Right atrium auricular region (tissue), 2 donors: ENCODE data around the gene GRIN2D. TPM values are rescaled to one million over a fixed set of nuclear protein-coding genes. Genes with fewer than 3 reads are reported as not detected.

Experiments used
- DNase-seq: peaks from one replicate; pipeline ENCODE4 v3.0.0-alpha.2; 2019; ENCODE audit warnings: low spot score
- H3K27ac ChIP-seq, 2 donors: fragments of 200-600 bp; sonication (generic); 1 replicate in 1 of 2; 2 replicates in 1 of 2; pipeline ENCODE4 v1.5.1; 2016 to 2019
- H3K27me3 ChIP-seq, 2 donors: fragments of 200-600 bp; sonication (generic); one replicate each; pipeline versions ENCODE4 v1.5.1 to v1.6.0; 2017 to 2019
- H3K36me3 ChIP-seq: fragments of 200-600 bp; sonication (generic); one replicate; pipeline ENCODE4 v1.5.1; 2016
- H3K4me1 ChIP-seq, 2 donors: fragments of 200-600 bp; sonication (generic); one replicate each; pipeline versions ENCODE4 v1.5.1 to v1.6.0; 2017 to 2019
- H3K4me3 ChIP-seq, 2 donors: fragments of 200-600 bp; sonication (generic); 1 replicate in 1 of 2; 2 replicates in 1 of 2; pipeline ENCODE4 v1.5.1; 2017 to 2019; ENCODE audit warnings: mild to moderate bottlenecking in 1 of 2, moderate library complexity in 1 of 2
- H3K9me3 ChIP-seq, 2 donors: fragments of 200-600 bp; sonication (generic); one replicate each; pipeline ENCODE4 v1.5.1; 2019
- total RNA-seq, 2 donors: library from RNA; depleted of rRNA; stranded (reverse); fragments of >200 nt; gene quantifications; one replicate each; pipeline ENCODE4 v1.1.0, GENCODE V29; 2016
- TF ChIP-seq, protein P1 (sequence below), 2 donors: fragments of 200-600 bp; sonication (generic); IDR thresholded peaks; one replicate each; pipeline ENCODE4 v1.5.1; 2019; ENCODE audit warnings: antibody characterized with exemption in 2 of 2

The GRIN2D gene
- total RNA-seq, 2 donors from 2014 or later = 0.31 to 0.33 TPM

DNA sequence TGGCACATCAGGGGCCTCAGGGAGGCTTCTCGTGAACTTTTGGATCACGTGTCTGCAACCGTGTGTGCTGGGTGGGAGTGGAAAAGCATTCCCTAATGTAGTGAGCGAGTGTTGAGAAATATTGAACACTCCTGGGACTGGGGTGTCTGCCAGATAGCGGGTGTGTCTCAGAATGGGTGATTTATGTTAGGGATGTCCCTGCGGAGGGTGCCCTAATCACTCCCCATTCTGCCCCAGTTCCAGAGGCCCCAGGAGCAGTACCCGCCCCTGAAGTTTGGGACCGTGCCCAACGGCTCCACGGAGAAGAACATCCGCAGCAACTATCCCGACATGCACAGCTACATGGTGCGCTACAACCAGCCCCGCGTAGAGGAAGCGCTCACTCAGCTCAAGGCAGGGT is 28.1 kb downstream of the GRIN2D start:
- H3K27ac ChIP-seq = no peak overlapping the region
- H3K4me3 ChIP-seq = no peak overlapping the region
- TF ChIP-seq, protein P1, sequence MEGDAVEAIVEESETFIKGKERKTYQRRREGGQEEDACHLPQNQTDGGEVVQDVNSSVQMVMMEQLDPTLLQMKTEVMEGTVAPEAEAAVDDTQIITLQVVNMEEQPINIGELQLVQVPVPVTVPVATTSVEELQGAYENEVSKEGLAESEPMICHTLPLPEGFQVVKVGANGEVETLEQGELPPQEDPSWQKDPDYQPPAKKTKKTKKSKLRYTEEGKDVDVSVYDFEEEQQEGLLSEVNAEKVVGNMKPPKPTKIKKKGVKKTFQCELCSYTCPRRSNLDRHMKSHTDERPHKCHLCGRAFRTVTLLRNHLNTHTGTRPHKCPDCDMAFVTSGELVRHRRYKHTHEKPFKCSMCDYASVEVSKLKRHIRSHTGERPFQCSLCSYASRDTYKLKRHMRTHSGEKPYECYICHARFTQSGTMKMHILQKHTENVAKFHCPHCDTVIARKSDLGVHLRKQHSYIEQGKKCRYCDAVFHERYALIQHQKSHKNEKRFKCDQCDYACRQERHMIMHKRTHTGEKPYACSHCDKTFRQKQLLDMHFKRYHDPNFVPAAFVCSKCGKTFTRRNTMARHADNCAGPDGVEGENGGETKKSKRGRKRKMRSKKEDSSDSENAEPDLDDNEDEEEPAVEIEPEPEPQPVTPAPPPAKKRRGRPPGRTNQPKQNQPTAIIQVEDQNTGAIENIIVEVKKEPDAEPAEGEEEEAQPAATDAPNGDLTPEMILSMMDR (IDR thresholded peaks at IDR 0.05) = no peak
- no peaks in the 10 kb centered on the region for H3K36me3 ChIP-seq
- no peaks in the 10 kb centered on the region for H3K27me3 ChIP-seq
- DNase-seq = no peak
- H3K4me1 ChIP-seq = peaks cover 0 to 5% of the 10 kb centered on the region in 2 donors
- no peaks in the 10 kb centered on the region for H3K9me3 ChIP-seq

DNA sequence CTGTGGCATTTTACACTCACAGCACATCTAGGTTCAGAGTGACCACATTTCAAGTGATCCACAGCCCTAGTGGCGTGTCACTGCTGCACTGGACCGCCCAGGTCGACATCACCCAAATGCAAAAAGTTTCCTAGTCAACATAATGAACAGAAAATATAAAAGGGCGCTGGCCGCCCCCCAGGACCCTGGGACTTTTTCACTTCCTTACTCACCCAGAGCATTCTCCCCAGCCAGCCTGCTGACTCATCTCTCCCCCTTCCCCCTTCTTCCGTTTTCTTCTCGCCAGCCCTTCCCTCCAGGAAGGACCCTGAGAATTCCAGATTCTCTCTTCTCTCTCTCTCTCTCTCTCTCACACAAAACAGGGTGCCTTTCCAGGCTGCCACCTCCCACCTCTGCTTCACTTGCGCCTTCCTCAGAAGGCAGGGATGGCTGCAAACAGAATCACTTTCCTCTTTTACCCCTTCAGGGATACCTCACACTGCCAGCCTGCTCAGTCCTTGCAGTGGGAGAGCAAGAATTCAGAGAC is 31.3 kb downstream of the GRIN2D start:
- no peaks in the 10 kb centered on the region for H3K9me3 ChIP-seq
- no peak overlapping the region for H3K4me3 ChIP-seq
- TF ChIP-seq, protein P1 (IDR thresholded peaks at IDR 0.05) = no peak
- H3K27me3 ChIP-seq = no peaks in the 10 kb centered on the region
- no peak overlapping the region for H3K27ac ChIP-seq
- no peak for DNase-seq
- H3K36me3 ChIP-seq = no peaks in the 10 kb centered on the region
- H3K4me1 ChIP-seq = no peaks in the 10 kb centered on the region

DNA sequence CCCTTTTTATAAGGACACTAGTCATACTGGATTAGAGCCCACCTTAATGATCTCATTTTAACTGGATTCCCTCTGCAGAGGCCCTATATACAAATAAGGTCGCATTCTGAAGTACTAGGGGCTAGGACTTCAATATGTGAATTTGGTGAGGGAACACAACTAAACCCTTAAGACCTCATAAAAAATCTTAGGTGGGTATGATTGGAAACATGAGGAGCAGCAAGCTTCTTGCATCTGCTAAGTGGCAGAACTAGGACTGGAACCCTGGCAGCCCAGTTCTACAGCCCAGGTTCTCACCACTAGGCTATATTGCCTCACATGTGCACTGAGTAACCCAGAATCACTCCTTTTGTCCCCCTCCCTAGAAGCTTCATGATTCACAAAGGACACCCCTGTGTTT is 35.2 kb downstream of the GRIN2D start:
- Histone ChIP-seq H3K36me3 (no peaks in the 10 kb centered on the region), H3K4me3 (no peak overlapping the region), H3K27ac (no peak overlapping the region), H3K9me3 (no peaks in the 10 kb centered on the region), H3K4me1 (no peaks in the 10 kb centered on the region), H3K27me3 (no peaks in the 10 kb centered on the region)
- DNase-seq = no peak
- TF ChIP-seq, protein P1 (IDR thresholded peaks at IDR 0.05) = no peak

DNA sequence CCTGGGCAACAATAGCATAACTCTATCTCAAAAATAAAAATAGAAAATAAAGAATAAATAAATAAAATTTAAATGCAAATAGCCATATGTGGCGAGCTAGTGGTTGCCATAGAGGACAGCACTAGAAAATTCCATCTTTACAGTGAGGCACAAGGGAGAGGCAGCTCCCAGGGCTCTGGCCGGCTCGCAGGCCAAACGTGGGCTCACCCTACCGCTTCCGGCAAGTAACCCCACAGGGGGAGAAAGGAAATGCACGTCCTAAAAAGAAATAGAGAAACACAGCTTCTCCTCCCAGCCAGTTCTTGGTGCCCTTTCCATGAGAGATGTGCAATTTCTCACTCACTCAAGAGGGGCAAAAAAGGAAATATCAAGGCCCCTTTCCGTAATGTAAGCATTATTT is 39.9 kb downstream of the GRIN2D start:
- Histone ChIP-seq H3K27ac (no peak overlapping the region), H3K27me3 (no peaks in the 10 kb centered on the region), H3K4me1 (no peaks in the 10 kb centered on the region), H3K36me3 (no peaks in the 10 kb centered on the region), H3K9me3 (no peaks in the 10 kb centered on the region), H3K4me3 (no peak overlapping the region)
- TF ChIP-seq, protein P1 (IDR thresholded peaks at IDR 0.05) = no peak
- no peak for DNase-seq

DNA sequence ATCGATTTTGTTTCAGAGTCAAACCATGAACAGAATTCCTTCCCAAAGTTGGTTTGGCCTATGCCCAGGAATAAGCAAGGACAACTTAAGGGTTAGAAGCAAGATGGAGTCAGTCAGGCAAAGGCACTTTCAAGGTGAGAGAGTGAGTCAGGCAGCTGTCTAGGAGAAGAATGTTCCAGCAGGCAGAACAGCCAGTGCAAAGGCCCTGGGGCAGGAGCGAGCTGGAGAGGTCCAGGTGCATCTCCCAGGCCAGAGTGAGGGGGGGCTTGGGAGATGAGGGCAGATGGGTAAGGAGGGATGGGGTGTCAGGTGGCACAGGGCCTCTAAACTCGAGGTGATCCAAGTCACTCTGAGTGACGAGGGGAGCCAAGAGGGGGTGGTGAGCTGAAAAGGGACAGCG is 43.1 kb downstream of the GRIN2D start:
- Histone ChIP-seq H3K27ac (no peak overlapping the region), H3K36me3 (no peaks in the 10 kb centered on the region), H3K4me1 (no peaks in the 10 kb centered on the region), H3K27me3 (no peaks in the 10 kb centered on the region), H3K4me3 (no peak overlapping the region), H3K9me3 (no peaks in the 10 kb centered on the region)
- DNase-seq = no peak
- TF ChIP-seq, protein P1 (IDR thresholded peaks at IDR 0.05) = no peak

DNA sequence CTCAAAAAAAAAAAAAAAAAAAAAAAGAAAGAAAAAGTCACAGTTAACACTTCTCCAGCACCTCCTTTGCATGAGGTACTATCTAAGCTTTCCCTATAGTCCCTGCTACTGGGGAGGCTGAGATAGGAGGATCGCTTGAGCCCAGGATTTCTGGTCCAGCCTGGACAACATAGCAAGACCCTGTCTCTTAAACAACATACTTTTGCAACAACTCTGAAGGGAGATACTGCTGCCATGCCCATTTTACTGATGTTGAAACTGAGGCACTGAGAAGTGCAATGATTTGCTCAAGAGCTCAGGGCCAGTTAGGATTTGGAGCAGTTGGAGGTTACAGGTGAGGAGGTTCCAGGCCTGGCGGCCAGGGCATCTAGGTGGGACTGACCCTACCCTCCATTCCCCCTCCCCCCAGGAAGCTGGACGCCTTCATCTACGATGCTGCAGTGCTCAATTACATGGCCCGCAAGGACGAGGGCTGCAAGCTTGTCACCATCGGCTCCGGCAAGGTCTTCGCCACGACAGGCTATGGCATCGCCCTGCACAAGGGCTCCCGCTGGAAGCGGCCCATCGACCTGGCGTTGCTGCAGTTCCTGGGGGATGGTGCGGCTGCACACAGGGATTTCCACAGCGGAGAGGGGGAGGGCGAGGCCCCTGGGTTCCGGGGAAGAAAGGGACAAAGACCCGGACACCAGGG is 48.0 kb downstream of the GRIN2D start:
- Histone ChIP-seq H3K27ac (no peak overlapping the region), H3K36me3 (no peaks in the 10 kb centered on the region), H3K4me3 (no peak overlapping the region), H3K9me3 (no peaks in the 10 kb centered on the region), H3K27me3 (peaks cover 0 to 4% of the 10 kb centered on the region in 2 donors), H3K4me1 (peaks cover 0 to 23% of the 10 kb centered on the region in 2 donors)
- DNase-seq = no peak
- TF ChIP-seq, protein P1 (IDR thresholded peaks at IDR 0.05) = no peak
